MM.1S (cell line): Measurements from ENCODE around the gene PSAPL1.

Experiments used
- DNase-seq: peaks from one replicate; pipeline ENCODE4 v3.0.0-alpha.2; 2015
- H2AFZ ChIP-seq: fragments of 300-600 bp; sonication (generic); 2 replicates; pipeline ENCODE4 v1.6.0; 2016; ENCODE audit warnings: antibody characterized with exemption, low read length
- H3F3A ChIP-seq: fragments of 300-600 bp; sonication (generic); 2 replicates; pipeline ENCODE4 v1.6.1; 2016; ENCODE audit warnings: mild to moderate bottlenecking, antibody characterized with exemption, low read length, moderate library complexity, mixed read lengths; ENCODE audit not compliant: insufficient read depth
- H3K27ac ChIP-seq: fragments of 300-600 bp; sonication (generic); 2 replicates; pipeline ENCODE4 v1.5.1; 2016; ENCODE audit warnings: mild to moderate bottlenecking, low read length
- H3K27me3 ChIP-seq: fragments of 300-600 bp; sonication (generic); replicated peaks from 2 replicates; pipeline ENCODE4 v1.6.0; 2016; ENCODE audit warnings: low read length; ENCODE audit not compliant: insufficient read depth
- H3K36me3 ChIP-seq: fragments of 300-600 bp; sonication (generic); replicated peaks from 2 replicates; pipeline ENCODE4 v1.6.1; 2016; ENCODE audit warnings: mild to moderate bottlenecking, low read length, mixed read lengths; ENCODE audit not compliant: insufficient read depth
- H3K4me1 ChIP-seq: fragments of 300-600 bp; sonication (generic); 2 replicates; pipeline ENCODE4 v1.6.1; 2016; ENCODE audit warnings: low read length, mixed read lengths
- H3K4me2 ChIP-seq: fragments of 300-600 bp; sonication (generic); 2 replicates; pipeline ENCODE4 v1.6.0; 2016; ENCODE audit warnings: low read depth, low read length
- H3K4me3 ChIP-seq: fragments of 300-600 bp; sonication (generic); 2 replicates; pipeline ENCODE4 v1.5.1; 2016; ENCODE audit warnings: low read length, mixed read lengths
- H3K79me2 ChIP-seq: fragments of 300-600 bp; sonication (generic); 2 replicates; pipeline ENCODE4 v1.6.1; 2016; ENCODE audit warnings: mixed run types, low read length, mixed read lengths
- H3K9ac ChIP-seq: fragments of 300-600 bp; sonication (generic); 2 replicates; pipeline ENCODE4 v1.6.1; 2016; ENCODE audit warnings: low read length, mixed read lengths
- H3K9me2 ChIP-seq: fragments of 300-600 bp; sonication (generic); replicated peaks from 2 replicates; pipeline ENCODE4 v1.6.1; 2016; ENCODE audit warnings: mild to moderate bottlenecking, low read length, mixed read lengths; ENCODE audit not compliant: insufficient read depth
- H3K9me3 ChIP-seq: fragments of 300-600 bp; sonication (generic); replicated peaks from 2 replicates; pipeline ENCODE4 v1.6.1; 2016; ENCODE audit warnings: mild to moderate bottlenecking, low read length, mixed read lengths; ENCODE audit not compliant: insufficient read depth
- H4K20me1 ChIP-seq: fragments of 300-600 bp; sonication (generic); 2 replicates; pipeline ENCODE4 v1.6.1; 2016; ENCODE audit warnings: mild to moderate bottlenecking, low read length, moderate library complexity, mixed read lengths; ENCODE audit not compliant: insufficient read depth
- CTCF ChIP-seq: fragments of 300-600 bp; sonication (generic); IDR thresholded peaks from 2 replicates; pipeline ENCODE4 v1.5.1; 2016; ENCODE audit warnings: antibody characterized with exemption, low read length, mixed read lengths
- EZH2 ChIP-seq: fragments of 300-600 bp; sonication (generic); optimal IDR thresholded peaks from 2 replicates; pipeline ENCODE3; 2017; ENCODE audit warnings: low read depth, mild to moderate bottlenecking, antibody characterized with exemption, low read length, mixed read lengths
- EZH2phosphoT487 ChIP-seq: fragments of 300-600 bp; sonication (generic); IDR thresholded peaks from 2 replicates; pipeline ENCODE4 v1.6.1; 2018; ENCODE audit warnings: antibody characterized with exemption, low read length

The PSAPL1 gene

DNA sequence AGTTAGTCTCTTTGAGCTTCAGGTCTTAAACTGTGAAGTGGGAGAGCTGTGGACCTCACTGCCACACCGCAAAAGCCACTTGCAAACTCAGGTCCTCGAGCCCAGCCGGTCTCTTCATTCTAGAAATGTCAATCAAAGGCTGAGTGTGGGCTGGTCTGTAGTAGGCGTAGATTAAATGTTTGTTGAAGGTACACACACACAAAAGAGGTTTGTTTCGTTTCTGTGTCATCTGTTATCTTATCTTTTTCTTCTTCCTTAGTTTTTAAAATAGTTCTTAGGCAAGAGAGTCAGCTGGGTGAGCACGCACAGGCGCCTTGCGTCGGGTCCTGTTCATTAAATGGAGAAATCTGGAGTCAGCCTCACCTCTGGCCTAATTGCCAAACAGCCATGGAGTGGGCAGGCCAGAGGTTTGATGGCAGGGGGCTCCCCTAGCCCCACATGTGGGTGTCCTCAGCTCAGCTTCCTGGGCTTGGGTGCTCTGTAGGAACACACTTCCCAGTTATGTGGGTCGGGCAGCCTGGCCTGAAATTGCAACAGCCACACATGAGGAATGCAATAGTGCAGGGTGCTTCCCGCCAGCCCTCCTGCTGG lies 836 bp upstream of the PSAPL1 start:
- Histone ChIP-seq H3K79me2 (no peaks in the 10 kb centered on the region), H3K27me3 (peaks cover 97% of the 10 kb centered on the region), H3K4me3 (no peak overlapping the region), H3F3A (no peaks in the 10 kb centered on the region), H2AFZ (no peak overlapping the region), H3K4me1 (no peaks in the 10 kb centered on the region), H3K4me2 (no peak overlapping the region), H3K27ac (no peak overlapping the region), H3K9me3 (no peaks in the 10 kb centered on the region), H3K36me3 (no peaks in the 10 kb centered on the region), H3K9me2 (no peaks in the 10 kb centered on the region), H4K20me1 (no peaks in the 10 kb centered on the region), H3K9ac (no peak overlapping the region)
- TF ChIP-seq EZH2phosphoT487 (no peak), CTCF (no peak), EZH2 (no peak)
- no peak for DNase-seq

DNA sequence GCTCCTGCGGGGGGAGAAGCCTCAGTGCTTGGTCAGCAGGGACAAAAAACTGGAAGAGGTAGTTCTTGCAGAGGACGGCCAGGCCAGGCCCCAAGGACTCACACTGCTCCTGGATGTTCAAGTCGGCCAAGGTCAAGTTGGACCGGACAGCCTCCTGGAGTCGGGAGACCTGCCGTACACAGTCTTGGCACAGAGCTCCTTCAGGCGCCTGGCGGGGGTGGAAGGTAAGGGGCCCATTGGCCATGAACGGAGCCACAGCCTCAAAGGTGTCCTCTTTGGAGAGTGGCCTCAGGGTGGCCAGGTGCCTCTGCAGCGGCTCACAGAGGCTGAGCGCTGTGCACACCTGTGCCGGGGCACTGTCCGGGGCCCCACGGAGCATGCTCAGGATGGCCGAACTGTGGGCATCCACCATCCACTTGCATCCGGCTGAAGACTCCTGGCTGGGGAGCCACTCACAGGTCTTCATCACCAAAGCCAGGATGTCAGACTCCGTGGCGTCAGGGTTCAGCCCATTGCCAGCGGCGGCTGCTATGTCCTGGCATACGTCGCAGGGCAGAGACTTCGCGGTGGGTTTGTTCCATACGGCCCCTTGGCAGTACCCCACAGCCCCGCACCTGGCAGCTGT lies 477 bp downstream of the PSAPL1 start:
- H3K4me1 ChIP-seq, result no peaks in the 10 kb centered on the region

DNA sequence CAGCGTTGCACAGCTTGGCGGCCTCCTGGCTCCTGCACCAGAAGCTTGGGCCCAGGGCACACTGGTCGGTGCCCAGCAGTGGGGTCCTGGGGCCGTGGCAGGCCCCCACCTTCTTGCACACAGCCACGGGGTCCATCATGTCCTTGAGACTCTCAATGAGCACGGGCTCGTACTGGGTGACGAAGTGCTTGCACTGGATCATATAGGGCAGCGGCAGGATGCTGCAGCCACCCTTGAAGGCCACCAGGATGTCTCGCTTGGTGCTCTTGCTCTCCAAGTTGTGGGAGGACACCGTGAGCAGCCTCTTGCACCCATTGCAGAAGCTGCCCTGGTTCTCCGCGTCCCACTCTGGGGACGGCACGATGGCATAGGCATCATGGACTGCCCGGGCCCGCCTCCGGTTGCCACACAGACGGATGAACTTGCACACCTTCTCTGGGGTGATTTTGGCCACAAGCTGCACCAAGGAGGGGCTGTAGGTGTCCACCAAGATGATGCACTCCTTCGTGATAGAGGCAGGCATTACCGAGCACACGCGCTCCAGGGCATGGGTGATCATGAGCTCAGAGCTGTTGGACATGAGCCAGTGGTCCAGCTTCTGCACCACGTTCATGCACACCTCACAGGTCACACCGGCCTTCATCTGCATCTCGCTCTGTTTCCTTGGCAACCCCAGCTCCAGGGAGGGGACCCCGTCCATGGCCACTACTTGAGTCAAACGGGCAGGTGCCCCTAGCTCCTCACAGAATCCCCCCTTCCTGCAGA lies 1.2 kb downstream of the PSAPL1 start:
- Histone ChIP-seq H3K36me3 (no peaks in the 10 kb centered on the region), H3K79me2 (no peaks in the 10 kb centered on the region), H2AFZ (no peak overlapping the region), H4K20me1 (no peaks in the 10 kb centered on the region), H3K9me2 (no peaks in the 10 kb centered on the region), H3K27me3 (peaks cover 99% of the 10 kb centered on the region), H3K9ac (no peak overlapping the region), H3K4me2 (no peak overlapping the region), H3K27ac (no peak overlapping the region), H3K4me3 (no peak overlapping the region), H3F3A (no peaks in the 10 kb centered on the region), H3K9me3 (no peaks in the 10 kb centered on the region), H3K4me1 (no peaks in the 10 kb centered on the region)
- no peak for DNase-seq
- no peak for TF ChIP-seq EZH2phosphoT487
- TF ChIP-seq CTCF, result no peak
- TF ChIP-seq EZH2, result no peak

More for the DNA sequence above, 477 bp downstream of the PSAPL1 start:
- H3K27ac ChIP-seq, result no peak overlapping the region
- no peaks in the 10 kb centered on the region for H3F3A ChIP-seq
- H3K9ac ChIP-seq, result no peak overlapping the region
- H3K36me3 ChIP-seq, result no peaks in the 10 kb centered on the region
- no peaks in the 10 kb centered on the region for H4K20me1 ChIP-seq
- TF ChIP-seq CTCF (no peak), EZH2phosphoT487 (no peak), EZH2 (no peak)
- no peak overlapping the region for H2AFZ ChIP-seq
- no peak overlapping the region for H3K4me2 ChIP-seq
- DNase-seq, result no peak
- H3K9me2 ChIP-seq, result no peaks in the 10 kb centered on the region
- H3K4me3 ChIP-seq, result no peak overlapping the region
- peaks cover 97% of the 10 kb centered on the region for H3K27me3 ChIP-seq
- H3K9me3 ChIP-seq, result no peaks in the 10 kb centered on the region
- H3K79me2 ChIP-seq, result no peaks in the 10 kb centered on the region
